Immature natural killer cell (primary cell): ENCODE data around the gene MLLT3. TPM values are rescaled to one million over a fixed set of nuclear protein-coding genes. Genes with fewer than 3 reads are reported as not detected.

ENCODE experiments used
- DNase-seq, 3 donors: peaks; one replicate each; pipeline ENCODE4 v3.0.0; 2022; ENCODE audit warnings: mixed read lengths in 1 of 3
- H3K27ac Mint-ChIP-seq, 6 donors: one replicate each; pipeline ENCODE4 v1.8.0; 2020; ENCODE audit warnings: mixed read lengths in 6 of 6, mild to moderate bottlenecking in 5 of 6, inconsistent platforms in 4 of 6, moderate library complexity in 3 of 6
- H3K27me3 Mint-ChIP-seq, 3 donors: one replicate each; pipeline ENCODE4 v1.8.0; 2020 to 2021; ENCODE audit warnings: low read depth in 3 of 3, mild to moderate bottlenecking in 3 of 3, mixed read lengths in 3 of 3, moderate library complexity in 3 of 3, inconsistent platforms in 1 of 3
- H3K36me3 Mint-ChIP-seq, 3 donors: one replicate each; pipeline ENCODE4 v1.8.0; 2020; ENCODE audit warnings: mixed read lengths in 3 of 3, inconsistent platforms in 2 of 3, mild to moderate bottlenecking in 2 of 3
- H3K4me1 Mint-ChIP-seq, 2 donors: one replicate each; pipeline ENCODE4 v1.8.0; 2020; ENCODE audit warnings: inconsistent platforms in 2 of 2, mild to moderate bottlenecking in 2 of 2, mixed read lengths in 2 of 2, moderate library complexity in 1 of 2
- H3K4me3 Mint-ChIP-seq, 5 donors: one replicate each; pipeline ENCODE4 v1.8.0; 2020; ENCODE audit warnings: mild to moderate bottlenecking in 5 of 5, mixed read lengths in 5 of 5, inconsistent platforms in 3 of 5, moderate library complexity in 3 of 5
- H3K9me3 Mint-ChIP-seq, 6 donors: one replicate each; pipeline ENCODE4 v1.8.0; 2020; ENCODE audit warnings: mild to moderate bottlenecking in 6 of 6, mixed read lengths in 6 of 6, inconsistent platforms in 4 of 6, moderate library complexity in 3 of 6
- polyA plus RNA-seq, 3 donors: library from polyadenylated mRNA; unstranded; fragments of 300-500 nt; fragmentation: Illumina TruSeq; gene quantifications; one replicate each; pipeline ENCODE4 v1.2.3, GENCODE V29; 2021

MLLT3 gene
- polyA plus RNA-seq, 3 donors from 2014 or later, result 3.0 to 16.1 (median 13.7) TPM

DNA sequence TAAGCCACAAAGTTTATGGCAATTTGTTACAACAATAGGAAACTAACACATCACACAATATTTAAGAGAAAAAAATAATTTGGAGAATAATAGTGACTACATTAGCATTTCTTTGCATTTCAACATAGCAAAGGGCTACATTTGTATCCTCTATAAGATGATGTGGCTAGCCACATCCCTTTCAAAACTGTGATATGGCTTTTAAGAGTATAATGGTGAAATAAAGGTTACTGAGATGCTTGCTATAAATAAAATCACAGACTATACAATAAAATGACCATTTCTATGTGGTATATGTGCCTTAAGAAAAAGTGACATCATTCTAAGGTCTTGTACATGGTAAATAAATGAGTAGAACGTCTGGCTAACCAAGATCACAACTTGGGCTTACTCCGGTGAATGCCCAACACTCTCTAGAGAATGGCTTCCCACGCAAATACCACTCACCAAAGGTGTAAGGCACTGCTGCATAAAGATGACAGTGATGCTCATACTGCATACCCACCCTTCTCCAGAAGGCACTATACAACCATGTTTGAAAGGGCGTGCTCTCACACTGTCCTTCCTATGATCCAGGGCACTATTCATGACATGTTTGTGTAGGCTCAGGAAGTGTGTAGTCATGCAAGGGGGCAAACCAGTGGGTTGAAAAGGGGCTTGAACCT, 286.5 kb downstream of the MLLT3 start:
- H3K9me3 Mint-ChIP-seq, result no peaks in the 10 kb centered on the region
- H3K27ac Mint-ChIP-seq, result no peak overlapping the region
- peaks cover 2 to 9% (median 3%) of the 10 kb centered on the region in 3 donors for H3K27me3 Mint-ChIP-seq
- peak in 2 of 3 donors; percentile 6 to 9 for DNase-seq
- peaks cover 17 to 31% of the 10 kb centered on the region in 2 donors for H3K4me1 Mint-ChIP-seq
- peak overlapping the region in 1 of 5 donors; percentile 25 for H3K4me3 Mint-ChIP-seq
- H3K36me3 Mint-ChIP-seq, result peaks cover 0 to 4% (median 0%) of the 10 kb centered on the region in 3 donors

DNA sequence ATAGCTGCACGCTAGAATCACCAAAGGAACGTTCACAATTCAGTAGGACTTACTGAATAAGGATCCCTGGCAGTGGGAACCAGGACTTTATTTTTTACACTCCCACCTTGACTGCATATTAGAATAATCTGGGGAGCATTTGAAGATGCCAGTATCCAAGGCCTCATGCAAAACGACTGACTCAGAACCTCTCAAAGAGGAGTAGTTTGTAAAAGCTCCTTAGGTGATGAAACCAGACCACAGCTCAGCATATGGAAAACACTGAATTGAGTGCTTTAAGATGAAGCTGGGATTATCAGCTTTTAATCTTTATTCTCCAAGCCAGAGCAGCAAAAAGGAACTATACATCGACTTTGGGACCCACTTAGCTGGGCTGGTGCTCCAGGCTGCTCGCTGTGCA, 288.3 kb downstream of the MLLT3 start:
- DNase-seq, result no peak
- Mint-ChIP-seq H3K27me3 (peaks cover 2 to 9% (median 2%) of the 10 kb centered on the region in 3 donors), H3K36me3 (peaks cover 0 to 8% (median 0%) of the 10 kb centered on the region in 3 donors), H3K4me3 (no peak overlapping the region), H3K4me1 (peaks cover 12 to 23% of the 10 kb centered on the region in 2 donors), H3K9me3 (no peaks in the 10 kb centered on the region), H3K27ac (no peak overlapping the region)

DNA sequence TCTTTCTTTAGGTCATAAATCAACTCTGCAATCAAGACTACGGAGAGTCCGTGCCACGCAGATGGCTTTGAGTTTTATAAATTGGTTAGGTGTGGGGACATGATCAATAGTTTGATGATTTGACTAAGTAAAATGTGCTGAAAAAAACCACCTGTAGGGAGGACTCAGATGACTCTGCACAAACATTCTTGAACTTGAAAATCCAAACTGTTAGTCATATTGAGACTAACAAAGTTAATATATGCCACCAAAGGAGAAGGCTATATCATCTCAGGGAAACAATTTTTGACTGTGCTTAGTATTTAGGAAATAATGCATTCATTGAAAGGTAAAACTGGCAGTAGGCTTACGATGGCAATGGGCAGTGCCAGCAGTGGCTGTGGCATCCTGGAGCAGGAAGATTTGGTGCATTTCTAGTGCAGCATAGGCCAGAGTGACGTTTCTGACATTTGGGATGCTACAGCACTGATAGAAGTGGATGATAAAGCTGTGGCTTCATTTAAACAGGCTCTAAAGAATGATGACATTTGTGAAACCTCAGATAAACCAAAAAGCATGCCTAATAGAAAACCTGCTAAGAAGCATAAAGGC, 291.1 kb downstream of the MLLT3 start:
- Mint-ChIP-seq H3K4me3 (no peak overlapping the region), H3K9me3 (no peaks in the 10 kb centered on the region), H3K27ac (no peak overlapping the region), H3K27me3 (peaks cover 2 to 3% (median 2%) of the 10 kb centered on the region in 3 donors), H3K4me1 (peaks cover 11 to 16% of the 10 kb centered on the region in 2 donors), H3K36me3 (peaks cover 0 to 9% (median 0%) of the 10 kb centered on the region in 3 donors)
- no peak for DNase-seq

GRCh38 chr9:20330688-20331087, 291.6 kb downstream of the MLLT3 start:
- no peaks in the 10 kb centered on the region for H3K9me3 Mint-ChIP-seq
- DNase-seq, result no peak
- peaks cover 0 to 9% (median 0%) of the 10 kb centered on the region in 3 donors for H3K36me3 Mint-ChIP-seq
- peaks cover 2 to 5% (median 4%) of the 10 kb centered on the region in 3 donors for H3K27me3 Mint-ChIP-seq
- no peak overlapping the region for H3K27ac Mint-ChIP-seq
- peaks cover 6 to 11% of the 10 kb centered on the region in 2 donors for H3K4me1 Mint-ChIP-seq
- H3K4me3 Mint-ChIP-seq, result no peak overlapping the region

DNA sequence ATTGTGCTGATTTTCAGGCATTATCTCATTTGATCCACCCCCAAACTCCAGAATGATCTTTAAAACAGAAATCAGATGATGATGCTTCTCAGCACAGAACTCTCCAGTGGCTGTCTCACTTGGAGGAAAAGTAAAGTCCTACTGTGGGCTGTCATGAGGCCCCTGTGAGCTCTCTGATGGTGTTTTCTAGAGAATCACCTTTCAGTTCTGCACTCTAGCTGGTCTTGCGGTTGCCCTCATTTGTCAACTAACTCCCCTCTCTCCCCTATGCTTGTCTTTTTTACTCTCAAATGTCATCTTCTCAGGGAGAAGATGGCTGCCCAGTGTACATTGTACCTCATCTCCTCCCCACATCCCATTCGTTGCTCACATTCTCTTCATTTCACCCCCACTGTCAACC, 295.8 kb downstream of the MLLT3 start:
- Mint-ChIP-seq H3K9me3 (no peaks in the 10 kb centered on the region), H3K4me3 (no peak overlapping the region), H3K4me1 (peaks cover 7 to 8% of the 10 kb centered on the region in 2 donors), H3K36me3 (peaks cover 0 to 13% (median 0%) of the 10 kb centered on the region in 3 donors), H3K27ac (no peak overlapping the region), H3K27me3 (peaks cover 3 to 6% (median 3%) of the 10 kb centered on the region in 3 donors)
- DNase-seq, result no peak

DNA sequence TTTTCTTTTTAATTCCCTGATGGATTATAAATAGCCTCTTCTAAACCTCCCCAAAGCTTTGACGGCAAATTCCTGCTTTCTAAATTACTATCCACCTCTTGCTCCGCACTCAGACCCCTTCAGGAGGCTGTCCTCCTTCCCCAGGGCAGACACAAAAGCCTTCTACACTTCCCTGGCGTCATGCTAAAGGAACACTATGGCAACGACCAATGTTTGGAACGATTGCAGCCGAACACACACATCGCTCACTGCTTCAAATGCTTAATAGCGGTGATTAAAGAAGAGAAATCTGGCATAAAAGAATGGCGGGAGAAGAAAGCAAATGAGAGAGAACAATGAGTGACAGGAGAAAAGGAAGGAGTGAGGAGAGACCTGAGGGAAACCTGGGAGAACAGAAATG, 297.3 kb downstream of the MLLT3 start:
- DNase-seq, result no peak
- H3K36me3 Mint-ChIP-seq, result peaks cover 0 to 17% (median 0%) of the 10 kb centered on the region in 3 donors
- H3K27ac Mint-ChIP-seq, result no peak overlapping the region
- peaks cover 3 to 6% (median 3%) of the 10 kb centered on the region in 3 donors for H3K27me3 Mint-ChIP-seq
- no peak overlapping the region for H3K4me3 Mint-ChIP-seq
- no peaks in the 10 kb centered on the region for H3K9me3 Mint-ChIP-seq
- H3K4me1 Mint-ChIP-seq, result peaks cover 14 to 18% of the 10 kb centered on the region in 2 donors

DNA sequence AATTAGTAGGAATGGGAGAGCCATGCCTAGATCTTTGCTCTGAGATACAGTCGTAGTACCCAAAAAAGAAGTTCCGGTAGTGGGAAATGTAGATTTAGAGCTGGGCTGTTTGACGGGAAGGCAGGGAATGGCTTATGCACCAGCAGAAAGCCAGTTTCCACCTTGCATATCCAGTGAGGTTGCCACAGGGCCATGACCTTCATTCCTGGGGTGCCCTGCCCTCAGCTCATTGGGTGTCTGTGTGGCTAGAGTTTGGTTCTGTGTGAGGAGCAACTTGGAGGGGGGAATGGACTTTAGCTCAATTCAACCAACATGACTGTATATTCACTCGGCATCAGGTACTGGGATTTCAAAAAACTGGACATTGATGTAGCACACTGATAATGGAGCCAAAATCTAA, 300.1 kb downstream of the MLLT3 start:
- no peak for DNase-seq
- Mint-ChIP-seq H3K27ac (peak overlapping the region in 1 of 6 donors; percentile 32), H3K4me1 (peaks cover 14 to 23% of the 10 kb centered on the region in 2 donors), H3K4me3 (no peak overlapping the region), H3K36me3 (peaks cover 0 to 14% (median 0%) of the 10 kb centered on the region in 3 donors), H3K9me3 (no peaks in the 10 kb centered on the region), H3K27me3 (peaks cover 3 to 5% (median 3%) of the 10 kb centered on the region in 3 donors)

GRCh38 chr9:20321423-20322082, 300.7 kb downstream of the MLLT3 start:
- Mint-ChIP-seq H3K27me3 (peaks cover 3 to 6% (median 3%) of the 10 kb centered on the region in 3 donors), H3K9me3 (no peaks in the 10 kb centered on the region), H3K27ac (peak overlapping the region in 1 of 6 donors; percentile 32), H3K4me3 (peak overlapping the region in 3 of 5 donors; percentile 7 to 36 (median 36)), H3K36me3 (peaks cover 0 to 10% (median 0%) of the 10 kb centered on the region in 3 donors), H3K4me1 (peaks cover 14 to 23% of the 10 kb centered on the region in 2 donors)
- peak in 2 of 3 donors; percentile 5 to 9 for DNase-seq

- Mint-ChIP-seq H3K27me3 (peaks cover 3 to 6% (median 3%) of the 10 kb centered on the region in 3 donors), H3K4me1 (peaks cover 14 to 23% of the 10 kb centered on the region in 2 donors), H3K27ac (no peak overlapping the region), H3K36me3 (peaks cover 0 to 8% (median 0%) of the 10 kb centered on the region in 3 donors), H3K4me3 (peak overlapping the region in 1 of 5 donors; percentile 7), H3K9me3 (no peaks in the 10 kb centered on the region)
- DNase-seq, result no peak
Observed at GRCh38 chr9:20320921-20321320, 301.4 kb downstream of the MLLT3 start.

DNA sequence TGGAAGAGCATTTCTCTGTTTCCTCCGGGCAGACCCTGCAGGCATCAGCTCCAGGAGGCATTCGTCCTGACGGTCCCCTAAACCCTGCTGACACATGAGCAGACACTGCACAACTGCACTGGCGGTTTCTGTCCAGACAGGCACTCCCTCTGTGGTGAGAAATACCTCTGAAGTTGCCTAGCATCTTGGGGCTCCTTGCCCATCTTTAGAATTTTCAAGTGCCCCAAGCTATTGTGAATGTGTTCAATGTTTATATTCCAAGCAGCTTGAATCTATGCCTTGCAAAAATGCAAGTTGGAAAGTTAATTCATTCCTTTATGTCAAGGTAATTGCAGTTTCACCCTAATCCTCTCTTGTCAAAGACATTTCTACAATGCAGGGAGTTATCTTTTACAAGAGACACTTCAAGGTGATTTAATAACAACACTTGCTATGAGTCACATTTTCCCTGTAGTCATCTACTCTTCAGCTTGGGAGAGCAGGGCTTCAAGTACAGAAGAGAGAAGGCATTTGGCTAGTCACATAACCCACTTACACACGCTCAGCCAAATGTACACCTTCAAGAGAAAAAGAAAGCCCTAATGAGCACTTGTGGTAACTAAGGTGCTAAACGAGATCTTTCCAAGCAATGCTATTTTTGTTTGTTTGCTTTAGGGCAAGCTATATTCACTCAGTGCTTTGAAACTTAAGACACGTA, 302.5 kb downstream of the MLLT3 start:
- DNase-seq, result no peak
- H3K27me3 Mint-ChIP-seq, result peaks cover 2 to 5% (median 3%) of the 10 kb centered on the region in 3 donors
- H3K4me3 Mint-ChIP-seq, result peak overlapping the region in 1 of 5 donors; percentile 22
- H3K4me1 Mint-ChIP-seq, result peaks cover 14 to 28% of the 10 kb centered on the region in 2 donors
- peak overlapping the region in 1 of 6 donors; percentile 0 for H3K27ac Mint-ChIP-seq
- H3K36me3 Mint-ChIP-seq, result peaks cover 0 to 8% (median 0%) of the 10 kb centered on the region in 3 donors
- no peaks in the 10 kb centered on the region for H3K9me3 Mint-ChIP-seq

GRCh38 chr9:20319241-20319640, 303.1 kb downstream of the MLLT3 start:
- no peak for DNase-seq
- Mint-ChIP-seq H3K4me1 (peaks cover 14 to 30% of the 10 kb centered on the region in 2 donors), H3K4me3 (no peak overlapping the region), H3K27ac (no peak overlapping the region), H3K27me3 (peaks cover 2 to 5% (median 3%) of the 10 kb centered on the region in 3 donors), H3K9me3 (no peaks in the 10 kb centered on the region), H3K36me3 (peaks cover 0 to 8% (median 0%) of the 10 kb centered on the region in 3 donors)

- no peak overlapping the region for H3K4me3 Mint-ChIP-seq
- no peak for DNase-seq
- H3K27ac Mint-ChIP-seq, result no peak overlapping the region
- H3K27me3 Mint-ChIP-seq, result peaks cover 2 to 5% (median 3%) of the 10 kb centered on the region in 3 donors
- H3K36me3 Mint-ChIP-seq, result peaks cover 0 to 8% (median 0%) of the 10 kb centered on the region in 3 donors
- peaks cover 14 to 30% of the 10 kb centered on the region in 2 donors for H3K4me1 Mint-ChIP-seq
- no peaks in the 10 kb centered on the region for H3K9me3 Mint-ChIP-seq
Observed at GRCh38 chr9:20317701-20318100, 304.6 kb downstream of the MLLT3 start.

DNA sequence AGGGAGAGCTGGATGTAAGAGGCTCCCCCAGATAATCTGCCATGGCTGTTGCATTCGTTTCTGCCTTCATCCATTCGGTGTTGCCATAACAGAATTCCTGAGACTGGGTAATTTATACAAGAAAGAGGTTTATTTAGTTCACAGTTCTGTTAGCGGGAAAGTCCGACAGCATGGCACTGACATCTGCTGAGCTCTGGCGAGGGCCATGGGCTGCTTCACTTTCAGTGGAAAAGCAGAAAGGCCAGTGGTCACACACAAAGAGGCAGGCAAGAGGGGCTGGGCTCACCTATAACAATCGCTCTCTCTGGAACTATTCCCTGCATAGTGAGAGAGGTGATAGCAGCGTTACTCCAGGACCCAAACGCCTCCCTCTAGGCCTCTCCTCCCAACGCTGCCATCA, 305.9 kb downstream of the MLLT3 start:
- peaks cover 7 to 20% of the 10 kb centered on the region in 2 donors for H3K4me1 Mint-ChIP-seq

More for the DNA sequence above, 305.9 kb downstream of the MLLT3 start:
- H3K9me3 Mint-ChIP-seq, result no peaks in the 10 kb centered on the region
- no peak overlapping the region for H3K4me3 Mint-ChIP-seq
- peaks cover 0 to 3% (median 0%) of the 10 kb centered on the region in 3 donors for H3K36me3 Mint-ChIP-seq
- H3K27me3 Mint-ChIP-seq, result peaks cover 0 to 4% (median 0%) of the 10 kb centered on the region in 3 donors
- H3K27ac Mint-ChIP-seq, result no peak overlapping the region
- DNase-seq, result no peak
